Embryonic facial prominence (tissue), 1 donor: ENCODE results near the gene ARSD.
"Not testable (repeated sequence)": the region's sequence is repeated elsewhere in the genome, so short reads cannot be mapped to it uniquely, and the experiment has no call there.

Experiments used
- DNase-seq: peaks from one replicate; pipeline ENCODE4 v3.0.0-alpha.2; 2016; ENCODE audit errors: extremely low spot score

The ARSD gene

DNA sequence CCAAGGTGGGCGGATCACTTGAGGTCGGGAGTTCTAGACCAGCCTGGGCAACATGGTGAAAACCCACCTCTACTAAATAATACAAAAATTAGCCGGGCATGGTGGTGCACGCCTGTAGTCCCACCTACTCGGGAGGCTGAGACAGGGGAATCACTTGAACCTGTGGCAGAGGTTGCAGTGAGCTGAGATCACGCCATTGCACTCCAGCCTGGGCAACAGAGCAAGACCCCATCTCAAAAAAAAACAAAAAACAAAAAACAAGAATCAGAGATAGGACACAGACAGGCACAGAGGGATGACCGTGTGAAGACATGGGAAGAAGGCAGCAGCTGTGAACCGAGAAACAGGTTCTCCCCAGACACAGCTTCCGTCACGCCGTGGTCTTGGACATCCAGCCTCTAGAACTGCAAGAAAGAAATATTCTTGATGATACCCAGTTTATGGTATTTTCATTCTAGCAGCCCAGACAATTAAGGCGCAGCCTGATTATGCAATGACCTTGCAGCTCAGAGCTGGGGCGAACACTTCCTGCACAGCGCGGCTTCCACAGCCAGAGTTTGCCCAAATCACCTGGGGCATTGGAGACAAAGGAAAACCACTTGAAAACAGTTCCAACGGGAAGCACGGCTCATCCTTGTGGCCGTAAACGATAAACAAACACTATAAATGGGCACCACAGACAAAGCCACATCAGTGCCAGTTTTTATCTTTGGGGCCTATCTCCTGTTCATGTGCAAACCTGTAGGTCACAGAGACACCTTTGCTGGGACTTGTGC, 4.2 kb upstream of the ARSD start:
- DNase-seq = no peak

DNA sequence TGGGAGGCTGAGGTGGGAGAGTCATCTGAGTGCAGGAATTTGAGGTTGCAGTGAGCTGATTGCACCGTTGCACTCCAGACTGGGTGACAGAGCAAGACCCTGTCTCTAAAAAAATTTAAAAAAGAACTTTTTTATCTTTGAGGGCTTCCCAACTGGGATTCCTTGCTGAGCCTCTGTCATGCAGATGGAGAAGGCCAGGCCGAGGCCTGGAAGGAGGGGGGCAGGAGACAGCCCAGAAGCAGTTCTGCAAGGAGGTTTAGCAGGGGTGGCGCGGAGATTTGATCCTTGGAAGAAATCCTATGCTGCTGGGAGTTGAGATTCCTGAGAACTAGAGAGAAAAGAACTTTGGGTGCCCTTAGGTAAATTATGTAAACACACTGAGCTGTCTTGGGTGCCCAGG, 2.5 kb upstream of the ARSD start:
- no peak for DNase-seq

DNA sequence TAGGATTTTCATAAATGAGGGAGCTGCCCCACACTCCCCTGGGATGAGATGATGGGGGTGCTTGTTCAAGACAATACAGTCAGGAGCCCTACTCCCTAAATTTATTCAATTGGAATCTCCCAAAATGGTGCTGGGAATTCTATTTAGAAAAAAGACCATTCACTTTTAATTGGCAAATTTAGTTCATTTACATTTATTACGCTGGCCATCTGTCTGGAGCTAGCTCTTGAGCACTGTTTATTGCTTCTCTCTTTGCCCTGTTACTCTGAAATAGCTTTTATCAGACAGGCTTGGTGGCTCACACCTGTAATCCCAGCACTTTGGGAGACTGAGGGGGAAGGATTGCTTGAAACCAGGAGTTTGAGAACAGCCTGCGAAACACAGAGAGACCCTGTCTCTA, 2.0 kb upstream of the ARSD start:
- no peak for DNase-seq

DNA sequence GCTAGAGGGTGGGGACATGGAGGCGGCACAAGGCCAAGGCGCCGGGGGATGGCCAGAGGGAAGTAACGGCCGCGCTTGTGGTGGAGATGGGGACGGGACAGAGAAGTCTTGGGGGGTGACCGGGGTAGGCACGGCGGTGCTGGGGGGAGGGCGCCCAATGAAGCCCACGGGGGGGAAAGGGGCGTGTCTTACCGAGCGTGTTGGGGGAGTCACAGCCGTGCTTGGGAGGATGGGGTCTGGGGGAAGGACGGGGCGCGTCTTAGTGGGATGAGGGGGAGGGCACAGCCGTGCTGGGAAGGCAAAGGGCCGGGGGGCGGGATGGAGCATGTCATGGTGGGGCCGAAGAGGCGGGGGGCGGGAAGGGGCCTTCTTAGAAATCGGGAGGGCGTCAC, 952 bp downstream of the ARSD start:
- DNase-seq = no peak

DNA sequence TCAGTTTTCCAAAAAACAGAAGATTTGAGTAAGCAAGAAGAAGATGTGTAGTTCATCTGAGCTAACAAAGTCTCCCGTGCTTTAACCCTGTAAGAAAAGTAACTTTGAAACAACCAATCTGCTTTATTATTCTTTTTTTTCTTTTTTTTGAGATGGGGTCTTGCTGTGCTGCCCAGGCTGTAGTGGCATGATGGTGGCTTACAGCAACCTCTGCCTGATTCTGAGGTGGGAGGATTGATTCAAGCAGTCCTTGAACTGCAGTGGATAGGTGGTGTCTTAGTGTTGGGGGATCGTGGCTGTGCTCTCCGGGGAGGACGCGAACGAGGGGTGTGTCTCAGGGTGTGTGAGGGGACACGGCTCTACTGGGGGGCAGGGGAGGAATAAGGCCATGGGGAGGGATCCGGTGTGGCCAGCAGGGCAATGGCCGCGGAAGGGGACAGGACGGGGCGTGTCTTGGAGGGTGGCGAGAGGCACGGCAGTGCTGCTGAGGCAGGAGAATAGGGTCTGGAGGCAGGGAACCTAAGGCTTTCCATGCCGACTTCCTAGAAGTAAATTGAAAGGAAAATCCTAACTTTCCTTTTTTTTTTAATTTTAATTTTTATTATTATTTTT, 2.4 kb downstream of the ARSD start:
- no peak for DNase-seq

DNA sequence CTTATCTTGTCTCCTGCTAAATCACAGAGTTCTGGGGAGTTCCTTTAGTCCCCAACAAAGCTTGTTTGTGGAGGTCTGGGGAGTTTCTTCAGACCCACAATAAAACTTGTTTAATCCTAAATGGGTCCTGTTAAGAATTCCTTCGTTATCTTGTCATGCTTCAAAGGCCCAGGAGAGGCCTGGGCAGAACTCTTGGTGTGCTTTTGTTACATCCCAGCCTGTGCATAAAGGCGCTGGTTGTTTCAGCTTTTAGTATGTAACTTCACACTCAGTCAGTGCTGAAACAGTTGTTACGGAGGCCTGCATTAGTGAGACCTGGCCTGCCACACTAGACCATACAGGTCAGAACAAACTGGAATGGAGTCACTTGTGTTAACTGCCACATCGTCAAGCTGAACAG, 2.9 kb downstream of the ARSD start:
- DNase-seq = not testable (repeated sequence)

DNA sequence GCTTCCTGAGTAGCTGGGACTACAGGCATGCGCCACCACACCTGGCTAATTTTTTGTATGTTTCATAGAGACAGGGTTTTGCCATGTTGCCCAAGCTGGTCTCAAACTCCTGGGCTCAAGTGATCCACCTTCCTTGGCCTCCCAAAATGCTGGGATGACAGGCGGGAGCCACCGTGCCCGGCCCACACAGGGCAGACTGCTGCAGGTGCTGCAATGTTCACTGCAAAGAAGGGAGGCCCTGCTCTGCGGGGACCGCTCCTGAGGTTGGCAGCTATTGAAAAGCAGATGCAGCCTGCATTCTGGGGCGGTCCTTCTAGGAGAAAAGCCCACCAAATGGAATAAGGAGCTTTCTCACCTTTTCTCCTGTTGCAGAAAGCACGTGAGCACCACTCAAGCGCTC, 5.0 kb downstream of the ARSD start:
- no peak for DNase-seq

DNA sequence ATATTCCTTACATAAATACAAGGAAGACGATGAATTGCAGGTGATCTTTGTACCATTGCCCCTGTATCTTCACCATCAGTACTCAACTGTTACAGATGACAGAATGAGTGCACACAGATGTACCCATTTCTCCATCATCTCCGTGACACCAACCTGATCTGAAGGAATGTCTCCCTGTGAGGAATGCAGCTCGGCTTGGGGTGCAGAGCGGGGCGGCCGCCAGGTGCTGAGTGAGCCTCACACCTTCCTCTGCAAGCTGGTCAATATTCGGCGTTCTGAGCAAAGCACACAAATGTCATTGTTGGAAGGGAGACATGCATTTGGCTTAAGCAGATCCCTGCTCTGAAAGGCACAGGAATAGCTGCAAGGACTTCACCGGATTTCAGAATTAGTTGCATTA, 7.4 kb downstream of the ARSD start:
- no peak for DNase-seq

DNA sequence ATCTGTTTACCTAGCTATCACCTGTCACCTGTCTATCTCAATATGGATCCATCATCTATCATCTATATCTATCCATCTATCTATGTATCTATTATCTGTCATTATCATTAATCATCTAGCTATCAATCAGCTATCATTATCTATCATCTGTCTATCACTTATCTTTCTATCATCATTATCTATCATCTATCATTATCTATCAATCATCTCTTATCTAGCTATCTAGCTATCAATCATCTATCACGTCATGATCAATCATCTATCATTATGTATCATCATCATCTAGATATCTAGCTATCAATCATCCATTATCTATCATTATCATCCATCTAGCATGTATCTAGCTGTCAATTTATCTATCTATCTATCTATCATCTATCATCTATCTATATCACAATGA, 7.9 kb downstream of the ARSD start:
- no peak for DNase-seq

DNA sequence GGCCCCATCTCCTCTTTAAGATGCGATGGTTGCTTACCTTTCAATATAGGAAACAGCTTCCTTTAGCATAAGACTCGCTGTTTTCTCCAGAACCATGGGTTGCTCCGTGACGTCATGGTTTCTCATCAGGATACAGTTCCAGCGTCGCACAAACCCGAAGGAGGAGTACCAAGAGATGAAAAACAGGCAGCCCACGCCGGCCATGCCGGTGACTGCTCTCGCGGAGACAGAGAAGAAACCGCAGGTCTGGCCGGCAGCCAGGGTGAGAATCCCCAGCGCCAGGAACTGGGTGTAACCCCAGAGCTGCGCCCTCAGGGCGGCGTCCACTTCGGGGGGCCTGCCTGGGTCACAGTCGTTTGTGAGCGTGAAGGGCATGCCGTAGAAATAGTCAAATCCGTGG, 11.4 kb downstream of the ARSD start:
- DNase-seq = no peak

DNA sequence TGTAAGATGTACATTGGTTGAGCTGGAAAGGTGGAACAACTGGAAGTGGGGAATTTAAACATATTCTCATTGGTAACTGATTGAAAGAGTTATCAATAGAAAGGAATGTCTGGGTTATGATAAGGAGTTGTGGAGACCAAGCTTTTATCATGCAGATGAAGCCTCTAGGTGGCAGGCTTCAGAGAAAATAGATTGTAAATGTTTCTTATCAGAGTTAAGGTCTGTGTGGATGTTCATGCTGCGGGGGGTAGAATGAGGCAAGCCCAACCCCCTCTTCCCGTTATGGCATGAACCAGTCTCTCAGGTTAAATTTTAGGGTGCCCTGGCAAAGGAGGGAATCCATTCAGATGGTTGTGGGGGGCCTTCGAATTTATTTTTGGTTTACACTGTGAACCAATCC, 16.0 kb downstream of the ARSD start:
- DNase-seq = no peak

DNA sequence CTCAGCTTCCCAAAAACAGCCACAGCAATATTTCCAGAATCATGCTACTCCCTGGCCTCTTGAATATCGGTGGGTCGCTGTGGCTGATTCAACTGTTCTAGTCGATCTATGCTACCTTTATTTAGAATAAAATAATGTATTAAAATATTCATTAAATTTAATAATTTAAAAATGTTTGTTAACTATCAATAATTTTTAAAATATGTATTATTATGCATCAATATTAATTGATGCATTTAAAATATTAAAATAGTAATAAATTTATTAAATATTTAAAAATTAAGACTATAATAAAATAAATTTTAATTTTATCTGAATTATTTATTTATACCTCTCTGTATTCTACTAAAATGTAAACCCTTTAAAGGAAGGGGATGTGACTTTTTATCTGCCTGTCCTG, 19.0 kb downstream of the ARSD start:
- DNase-seq = no peak

DNA sequence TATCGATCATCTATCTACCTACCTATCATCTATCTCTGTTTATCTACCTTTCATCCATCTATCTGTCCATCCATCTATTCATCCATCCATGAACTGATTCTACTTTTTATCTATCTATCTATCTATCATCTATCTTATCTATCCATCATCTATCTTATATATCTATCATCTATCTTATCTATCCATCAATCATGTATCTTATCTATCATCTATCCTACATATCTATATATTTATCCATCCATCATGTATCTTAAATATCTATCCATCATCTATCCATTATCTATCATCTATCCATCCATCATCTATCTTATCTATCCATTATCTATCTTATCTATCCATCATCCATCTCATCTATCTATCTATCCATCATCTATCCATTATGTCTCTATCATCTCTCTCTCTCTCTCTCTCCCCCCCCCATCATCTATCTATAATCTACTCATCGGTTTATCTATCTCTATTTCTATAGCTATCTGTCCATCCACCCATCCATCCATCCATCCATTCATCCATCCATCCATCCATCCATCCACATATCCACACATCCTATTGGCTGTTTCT, 20.9 kb downstream of the ARSD start:
- DNase-seq = no peak

DNA sequence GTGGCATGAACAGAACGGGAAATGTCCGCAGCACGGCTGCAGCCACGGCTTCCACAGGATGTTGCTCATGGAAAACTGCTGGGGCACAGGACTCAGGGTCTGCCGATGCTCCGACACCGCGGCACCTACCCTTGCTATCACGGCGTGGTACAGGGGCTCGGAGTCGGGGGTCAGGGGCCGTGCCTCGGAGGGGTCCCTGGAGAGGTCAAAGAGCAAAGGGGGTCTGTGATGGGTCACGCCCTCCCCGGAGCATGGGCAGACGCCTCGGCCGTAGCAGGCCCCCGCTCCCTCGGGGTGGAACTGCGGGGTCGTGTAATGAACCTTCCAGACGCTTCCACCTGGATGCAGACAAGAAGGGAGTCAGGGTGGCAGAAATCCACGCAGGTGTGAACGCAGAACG, 21.8 kb downstream of the ARSD start:
- DNase-seq = no peak

DNA sequence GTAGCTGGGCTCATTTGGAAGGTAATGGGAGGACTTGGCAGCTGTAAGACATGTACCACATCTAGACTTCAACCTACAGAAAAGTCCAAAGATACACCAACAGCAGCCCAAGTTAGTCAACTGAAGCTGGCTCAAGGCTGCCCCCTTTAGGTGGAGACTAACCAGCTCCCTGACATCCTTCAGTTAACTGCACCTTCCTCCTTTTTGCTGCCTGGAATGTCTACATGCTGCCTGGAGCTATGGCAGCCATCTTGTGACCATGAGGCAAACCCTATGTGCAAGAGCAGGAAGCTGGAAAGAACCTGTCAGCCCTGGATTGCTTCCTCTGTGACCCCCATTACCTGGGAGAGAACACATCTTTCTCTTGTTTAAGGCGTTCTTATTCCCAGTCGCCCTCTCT, 25.8 kb downstream of the ARSD start:
- no peak for DNase-seq

DNA sequence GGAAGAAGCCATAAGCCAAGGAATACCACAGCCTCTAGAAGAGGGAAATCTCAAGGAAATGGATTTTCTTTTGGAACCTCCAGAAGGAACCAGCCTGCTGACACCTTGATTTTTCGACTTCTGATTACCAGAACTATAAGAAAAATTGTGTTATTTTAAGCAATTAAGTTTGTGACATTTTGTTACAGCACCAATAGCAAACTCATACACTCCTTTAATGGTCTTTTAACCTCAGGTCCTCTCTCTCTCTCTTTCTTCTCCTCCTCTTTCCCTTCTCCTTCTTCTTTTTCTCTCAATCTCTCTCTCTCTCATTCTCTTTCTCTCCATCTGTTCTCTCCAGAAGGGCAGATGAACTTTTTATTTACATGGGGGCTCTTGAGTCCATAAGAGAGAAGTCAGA, 26.3 kb downstream of the ARSD start:
- DNase-seq = no peak

DNA sequence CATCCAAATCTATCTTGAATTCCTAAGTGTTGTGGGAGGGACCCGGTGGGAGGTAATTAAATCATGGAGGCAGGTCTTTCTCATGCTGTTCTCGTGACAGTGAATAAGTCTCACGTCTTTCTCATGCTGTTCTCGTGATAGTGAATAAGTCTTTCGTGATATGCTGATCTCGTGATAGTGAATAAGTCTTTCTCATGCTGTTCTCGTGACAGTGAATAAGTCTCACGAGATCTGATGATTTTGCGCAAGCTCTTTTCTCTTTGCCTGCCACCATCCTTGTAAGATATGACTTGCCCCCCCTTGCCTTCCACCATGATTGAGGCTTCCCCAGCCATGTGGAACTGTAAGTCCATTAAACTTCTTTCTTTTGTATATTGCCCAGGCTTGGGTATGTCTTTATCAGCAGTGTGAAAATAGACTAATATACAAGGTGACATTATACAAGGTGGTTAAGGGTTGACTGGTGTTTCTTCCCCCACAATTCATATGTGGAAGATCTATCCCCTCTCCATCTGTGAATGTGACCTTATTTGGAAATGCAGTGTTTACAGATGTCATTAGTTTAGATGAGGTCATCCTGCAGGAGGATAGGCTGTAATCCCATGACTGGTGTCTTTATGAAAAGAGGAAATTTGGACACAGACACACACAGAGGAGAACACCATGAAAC, 27.6 kb downstream of the ARSD start:
- no peak for DNase-seq

DNA sequence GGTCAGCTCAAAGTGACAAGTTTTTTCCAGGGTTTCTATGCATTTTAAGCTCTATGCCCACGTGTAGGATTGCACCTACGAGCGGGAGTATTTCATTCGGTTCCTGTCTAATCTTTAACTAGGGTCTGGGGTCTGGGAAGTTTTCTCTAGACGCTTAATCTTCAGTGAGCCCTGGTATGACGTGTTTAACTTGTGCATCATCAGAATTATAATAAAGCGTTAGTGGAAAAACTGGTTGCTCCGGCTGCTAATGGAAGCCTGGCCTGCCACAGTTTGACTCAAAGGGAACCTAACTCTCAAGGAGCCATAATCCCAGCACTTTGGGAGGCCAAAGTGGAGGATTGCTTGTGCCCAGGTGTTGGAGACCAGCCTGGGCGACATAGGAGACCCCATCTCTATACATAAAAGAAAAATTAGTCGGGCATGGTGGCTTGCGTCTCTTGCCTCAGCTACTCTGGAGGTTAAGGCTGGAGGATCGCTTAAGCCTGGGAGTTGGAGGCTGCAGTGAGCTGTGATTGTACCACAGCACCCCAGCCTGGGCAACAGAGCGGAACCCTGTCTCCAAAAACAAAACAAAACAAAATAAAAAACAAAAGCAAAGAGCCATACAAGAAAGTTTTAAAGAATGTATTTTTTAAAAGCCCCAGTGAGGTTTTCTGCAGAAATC, 30.2 kb downstream of the ARSD start:
- DNase-seq = no peak

DNA sequence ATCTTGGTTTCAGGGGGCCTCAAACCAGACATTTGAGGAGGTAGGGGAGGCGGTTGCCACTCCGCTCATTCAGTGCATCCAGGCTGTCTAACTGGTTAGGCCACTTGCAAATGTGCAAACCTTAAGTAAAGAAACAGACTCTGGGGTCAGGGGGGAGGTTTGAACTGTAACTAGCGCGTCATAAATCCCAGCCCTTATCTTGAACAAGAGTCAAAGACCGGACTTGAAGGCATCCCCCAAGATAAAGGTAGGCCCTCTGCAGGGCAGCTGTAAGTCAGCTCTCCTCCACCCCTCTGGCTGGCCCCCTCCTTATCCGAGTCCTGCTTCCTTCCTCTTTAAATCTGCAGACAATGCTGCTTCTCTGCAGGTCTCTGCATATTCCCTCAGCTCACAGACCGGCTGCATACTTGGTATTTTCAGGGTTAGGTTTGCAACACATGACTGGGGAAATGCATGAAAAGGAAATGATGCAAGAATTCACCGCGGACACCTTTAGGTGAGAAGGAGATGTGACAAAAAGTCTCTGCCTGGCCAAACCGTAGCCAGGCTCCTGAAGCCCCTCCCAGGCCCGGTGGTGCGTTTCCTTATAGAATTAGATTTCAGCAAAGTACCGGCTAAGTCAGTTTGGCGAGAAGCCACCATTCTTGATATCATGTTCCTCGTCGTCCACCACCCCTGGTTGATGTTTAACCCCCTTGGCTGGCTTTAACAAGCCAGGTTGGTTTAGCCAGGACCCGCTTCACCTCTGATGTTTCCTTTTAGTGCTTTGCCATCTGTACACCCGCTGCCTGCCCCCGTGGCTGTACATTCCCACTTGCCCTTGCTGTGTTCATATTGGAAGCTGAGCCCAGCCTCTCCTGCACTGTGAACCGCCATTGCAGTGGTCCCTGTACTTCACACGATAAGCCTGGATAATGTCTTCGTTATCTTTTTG, 31.2 kb downstream of the ARSD start:
- DNase-seq = not testable (repeated sequence)

DNA sequence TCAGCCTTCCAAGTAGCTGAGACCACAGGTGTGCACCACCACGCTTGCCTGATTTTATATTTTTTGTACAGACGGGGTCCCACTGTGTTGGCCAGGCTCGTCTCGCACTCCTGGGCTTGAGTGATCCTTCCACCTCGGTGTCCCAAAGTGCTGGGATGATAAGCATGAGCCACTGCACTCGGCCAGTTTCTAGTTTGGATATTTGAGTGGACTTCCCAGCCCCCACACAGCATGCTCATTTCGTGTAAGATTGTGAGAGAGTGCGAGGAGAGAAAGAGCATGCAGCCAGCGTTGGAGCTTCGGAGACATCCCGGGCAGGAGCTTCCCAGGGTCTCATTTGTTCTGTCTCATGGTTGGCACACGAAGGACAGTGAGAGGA, 31.8 kb downstream of the ARSD start:
- DNase-seq = no peak

DNA sequence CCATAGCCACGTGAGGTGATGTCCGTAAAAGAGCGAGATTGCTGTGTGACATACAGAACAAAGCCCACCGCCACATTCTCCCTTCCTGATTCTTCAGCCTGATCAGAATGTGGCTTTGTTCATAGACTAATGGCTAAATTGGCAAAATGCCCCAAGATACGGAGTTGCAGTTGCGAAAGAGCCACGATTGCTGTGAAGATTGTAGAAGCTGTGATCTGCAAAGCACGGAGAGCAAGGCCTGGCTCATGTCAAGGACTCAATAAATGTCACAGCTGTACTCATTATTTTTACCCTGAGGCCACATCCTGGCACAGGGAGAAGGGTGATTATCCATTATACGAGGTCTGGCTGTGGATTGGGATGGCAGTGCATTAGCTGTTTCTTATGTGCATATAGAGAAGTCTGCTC, 34.2 kb downstream of the ARSD start:
- DNase-seq = no peak
